Right cardiac atrium (tissue), 5 donors: ENCODE data around the gene NPAS1. TPM values are rescaled to one million over a fixed set of nuclear protein-coding genes. Genes with fewer than 3 reads are reported as not detected.

ENCODE experiments used
- ATAC-seq, 2 donors: fragments of 200-7000 bp; cut with Tn5 transposase; one replicate each; pipeline versions ENCODE4 v1.8.0 to v1.9.1; 2020; ENCODE audit warnings: moderate library complexity in 2 of 2, mild to moderate bottlenecking in 1 of 2
- DNase-seq, 3 donors: peaks; one replicate each; pipeline ENCODE4 v3.0.0-alpha.2; 2020
- H3K27ac ChIP-seq: one replicate; pipeline ENCODE4 v1.5.1; 2013; ENCODE audit warnings: mild to moderate bottlenecking, low read length, control low read depth, moderate library complexity
- H3K27me3 ChIP-seq: one replicate; pipeline ENCODE4 v1.6.1; 2013; ENCODE audit not compliant: control insufficient read depth, insufficient read depth
- H3K4me1 ChIP-seq: one replicate; pipeline ENCODE4 v1.6.1; 2013; ENCODE audit warnings: low read length; ENCODE audit not compliant: control insufficient read depth, insufficient read depth
- H3K4me3 ChIP-seq: one replicate; pipeline ENCODE4 v1.5.1; 2013; ENCODE audit warnings: low read length, control low read depth
- H3K9me3 ChIP-seq: one replicate; pipeline ENCODE4 v1.6.1; 2013; ENCODE audit warnings: low read length; ENCODE audit not compliant: control insufficient read depth
- WGBS: extraction: QIAGEN DNeasy Blood & Tissue Kit; methylation state at CpG from one replicate; pipeline ENCODE4 v1.1.7; 2013; 5-methylcytosine and 5-hydroxymethylcytosine counted together
- intact Hi-C, 4 donors: fragments of 100-400 bp; cut with DNase I; formaldehyde crosslinking; loops; one replicate each; pipeline versions ENCODE4 v1.11.0 to v1.14.0; 2022 to 2023
- polyA plus RNA-seq: library from polyadenylated mRNA; stranded (reverse); fragments of 200-250 nt; gene quantifications from one replicate; pipeline ENCODE4 v1.2.3, GENCODE V29; 2013
- total RNA-seq, 4 donors: library from RNA; stranded (reverse); fragmentation: NEBNext Ultra II Directional; extraction: Animal tissue kit (Norgen Biotek cat#: 25700); gene quantifications; one replicate each; pipeline ENCODE4 v1.2.1, GENCODE V29; 2021
- donor health status: healthy with polysubstance abuse.
- donor health status: DM: no; HTN: yes; CAD: no.
- donor health status: DM: no; HTN: no; CAD: no.
- donor health status: DM: no; HTN: yes; CAD: no; lungs with severe emphysema.
- donor health status: DM: yes; HTN: yes; CAD: no.

Gene NPAS1
- total and polyA plus RNA-seq, 5 donors, result 0.24 to 0.91 (median 0.45) TPM

DNA sequence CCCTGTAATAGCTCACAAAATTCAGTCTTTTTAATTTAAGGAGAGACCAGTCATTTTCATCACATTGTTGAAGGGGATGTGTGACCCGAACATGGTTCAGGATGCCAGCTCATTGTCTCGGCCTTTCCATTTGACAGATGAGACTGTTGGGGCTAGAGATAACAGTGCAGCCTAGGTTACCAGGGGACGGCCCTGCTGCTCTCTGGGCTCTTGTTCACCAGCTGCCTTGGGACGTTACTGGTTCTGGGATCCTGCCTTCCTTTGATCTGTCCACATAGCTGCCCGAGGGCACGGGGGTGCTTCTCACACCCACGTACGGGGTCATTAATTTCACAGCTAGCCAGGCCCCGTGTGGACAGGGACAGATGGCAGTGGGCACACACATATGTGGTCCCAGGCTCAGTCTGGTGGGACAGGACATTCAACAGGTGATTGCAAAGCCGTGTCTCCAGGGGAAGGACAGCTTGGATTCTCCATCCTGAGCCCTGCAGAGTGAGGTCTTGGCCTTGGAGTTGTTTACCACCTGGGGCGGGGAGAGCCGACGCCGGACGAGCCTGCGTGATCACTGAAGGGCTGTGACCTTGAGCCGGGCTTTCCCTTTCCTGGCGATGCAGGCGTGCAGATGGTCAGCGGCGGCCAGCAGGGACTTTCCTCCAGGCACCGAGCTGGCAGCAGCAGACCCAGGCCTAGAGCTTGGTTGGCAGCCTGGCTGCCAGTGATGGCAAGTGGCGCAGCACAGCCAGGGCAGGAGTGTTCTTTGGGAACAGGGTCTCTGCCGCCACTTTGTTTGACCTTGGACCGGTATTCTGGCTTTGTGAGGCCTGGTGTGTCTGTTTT is 26.7 kb upstream of the NPAS1 start:
- H3K9me3 ChIP-seq, result no peaks in the 10 kb centered on the region
- peak in 2 of 3 donors; percentile 65 to 79 for DNase-seq

DNA sequence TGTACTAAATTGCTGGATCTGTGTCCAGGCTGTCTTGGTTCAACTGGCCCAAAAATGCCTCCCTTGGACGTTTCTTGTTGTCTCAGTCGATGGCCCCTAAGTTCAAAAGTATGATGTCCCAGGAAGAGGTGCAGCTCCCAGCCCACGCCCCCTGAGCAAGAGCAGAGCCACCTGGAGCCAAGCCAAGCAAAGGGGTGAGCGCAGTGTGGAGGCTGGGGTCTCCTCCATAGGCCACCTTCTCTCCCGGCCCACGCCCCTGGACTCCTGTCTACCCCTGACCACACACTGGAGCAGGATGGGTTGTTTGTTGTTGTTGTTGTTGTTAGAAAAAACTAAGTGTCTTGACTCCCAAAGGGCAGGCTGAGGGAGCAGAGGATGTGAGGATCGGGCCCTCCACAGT is 26.0 kb upstream of the NPAS1 start:
- no peaks in the 10 kb centered on the region for H3K27me3 ChIP-seq
- intact Hi-C loops, result loop anchor here in 2 of 4 donors (5.0 to 10.0 kb wide), 3 partner anchors 131 to 239 kb away; partner anchors contain the start of gene ARHGAP35 (in 1 of the 2)
- 83% methylated on average over 7 of the region's 7 CpGs for WGBS
- ATAC-seq (no peak), DNase-seq (no peak)
- no peaks in the 10 kb centered on the region for H3K9me3 ChIP-seq
- peaks cover 10% of the 10 kb centered on the region for H3K4me1 ChIP-seq
- H3K27ac ChIP-seq, result peak overlapping the region; percentile 36
- no peak overlapping the region for H3K4me3 ChIP-seq

More for the DNA sequence above, 26.7 kb upstream of the NPAS1 start:
- H3K27me3 ChIP-seq, result no peaks in the 10 kb centered on the region
- 68% methylated on average over 25 of the region's 25 CpGs for WGBS
- H3K4me1 ChIP-seq, result peaks cover 10% of the 10 kb centered on the region
- H3K4me3 ChIP-seq, result no peak overlapping the region
- intact Hi-C loops, result loop anchor here in 2 of 4 donors (5.0 to 10.0 kb wide), 3 partner anchors 131 to 238 kb away; partner anchors contain the start of gene ARHGAP35 (in 1 of the 2)
- peak overlapping the region; percentile 49 for H3K27ac ChIP-seq
- ATAC-seq, result peak in 1 of 2 donors; percentile 2

GRCh38 chr19:46994141-46994686 is 25.4 kb upstream of the NPAS1 start:
- no peak overlapping the region for H3K4me3 ChIP-seq
- H3K9me3 ChIP-seq, result no peaks in the 10 kb centered on the region
- no peaks in the 10 kb centered on the region for H3K27me3 ChIP-seq
- WGBS, result 88% methylated on average over 17 of the region's 17 CpGs
- intact Hi-C loops, result loop anchor here in 2 of 4 donors (5.0 to 10.0 kb wide), 3 partner anchors 132 to 239 kb away; partner anchors contain the start of gene ARHGAP35 (in 1 of the 2)
- ATAC-seq (no peak), DNase-seq (peak in 1 of 3 donors; percentile 60)
- no peak overlapping the region for H3K27ac ChIP-seq
- H3K4me1 ChIP-seq, result peaks cover 10% of the 10 kb centered on the region

- Histone ChIP-seq H3K27ac (no peak overlapping the region), H3K27me3 (no peaks in the 10 kb centered on the region), H3K9me3 (no peaks in the 10 kb centered on the region), H3K4me1 (peaks cover 6% of the 10 kb centered on the region), H3K4me3 (no peak overlapping the region)
- intact Hi-C loops, result loop anchor here in 2 of 4 donors (10.0 kb wide), 1 partner anchor 241 kb away; no protein-coding TSS in a partner anchor
- DNase-seq (peak in 1 of 3 donors; percentile 67), ATAC-seq (no peak)
- 83% methylated on average over 7 of the region's 7 CpGs for WGBS
Observed at GRCh38 chr19:46995492-46995891, 24.1 kb upstream of the NPAS1 start.

GRCh38 chr19:46998445-46999125 is 21.1 kb upstream of the NPAS1 start:
- intact Hi-C loops, result loop anchor here in 2 of 4 donors (10.0 kb wide), 1 partner anchor 244 kb away; no protein-coding TSS in a partner anchor
- no peaks in the 10 kb centered on the region for H3K27me3 ChIP-seq
- DNase-seq, result no peak

DNA sequence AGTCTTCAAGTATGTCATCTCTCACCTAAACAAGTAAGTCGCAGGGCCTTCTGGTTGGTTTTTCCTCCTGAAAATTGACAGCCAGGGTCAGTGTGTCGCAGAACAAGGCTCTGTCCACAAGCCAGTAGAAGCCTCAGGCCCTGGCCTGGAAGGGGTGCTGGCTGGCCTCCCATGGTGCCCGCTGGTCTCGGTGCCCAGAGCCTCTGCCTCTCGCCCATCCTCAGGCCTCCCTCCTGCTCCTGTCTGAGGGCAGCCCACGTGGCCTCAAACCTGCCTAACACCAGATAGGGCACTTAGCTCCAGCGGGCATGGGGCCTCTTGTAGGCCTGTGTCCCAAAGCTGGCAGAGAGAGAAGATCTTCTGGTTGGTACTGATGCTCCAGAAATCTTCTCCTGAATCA is 20.3 kb upstream of the NPAS1 start:
- peaks cover 8% of the 10 kb centered on the region for H3K4me1 ChIP-seq
- H3K27ac ChIP-seq, result no peak overlapping the region
- H3K4me3 ChIP-seq, result no peak overlapping the region
- H3K27me3 ChIP-seq, result no peaks in the 10 kb centered on the region
- no peaks in the 10 kb centered on the region for H3K9me3 ChIP-seq
- intact Hi-C loops, result loop anchor here in 2 of 4 donors (10.0 kb wide), 1 partner anchor 245 kb away; no protein-coding TSS in a partner anchor
- no peak for DNase-seq
- ATAC-seq, result no peak
- WGBS, result 84% methylated on average over 7 of the region's 7 CpGs

More at GRCh38 chr19:46998445-46999125, 21.1 kb upstream of the NPAS1 start:
- no peaks in the 10 kb centered on the region for H3K9me3 ChIP-seq
- no peak overlapping the region for H3K27ac ChIP-seq
- no peak for ATAC-seq
- WGBS, result 82% methylated on average over 22 of the region's 22 CpGs
- peaks cover 4% of the 10 kb centered on the region for H3K4me1 ChIP-seq
- no peak overlapping the region for H3K4me3 ChIP-seq

GRCh38 chr19:46999878-47000277 is 19.8 kb upstream of the NPAS1 start:
- H3K4me3 ChIP-seq, result no peak overlapping the region
- 90% methylated on average over 14 of the region's 14 CpGs for WGBS
- ATAC-seq, result no peak
- H3K27me3 ChIP-seq, result no peaks in the 10 kb centered on the region
- intact Hi-C loops, result loop anchor here in 2 of 4 donors (10.0 kb wide), 1 partner anchor 245 kb away; no protein-coding TSS in a partner anchor
- no peak overlapping the region for H3K27ac ChIP-seq
- no peaks in the 10 kb centered on the region for H3K9me3 ChIP-seq
- H3K4me1 ChIP-seq, result peaks cover 8% of the 10 kb centered on the region
- DNase-seq, result peak in 1 of 3 donors; percentile 35

DNA sequence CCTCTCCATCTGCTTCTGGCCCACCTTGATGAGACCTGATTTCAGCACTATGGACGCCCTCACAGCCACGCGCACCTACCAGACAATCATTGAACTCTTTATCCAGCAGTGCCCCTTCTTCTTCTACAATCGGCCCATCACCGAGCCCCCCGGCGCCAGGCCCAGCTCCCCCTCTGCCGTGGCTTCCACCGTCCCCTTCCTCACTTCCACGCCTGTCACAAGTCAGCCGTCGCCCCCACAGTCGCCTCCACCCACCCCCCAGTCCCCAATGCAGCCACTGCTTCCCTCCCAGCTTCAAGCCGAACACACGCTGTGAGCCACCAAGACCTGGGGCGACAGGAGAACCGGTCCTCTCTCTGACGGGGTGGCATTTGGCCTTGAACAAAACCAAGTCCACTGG is 19.3 kb upstream of the NPAS1 start:
- DNase-seq, result peak in 1 of 3 donors; percentile 39
- Histone ChIP-seq H3K27me3 (no peaks in the 10 kb centered on the region), H3K4me1 (peaks cover 8% of the 10 kb centered on the region), H3K27ac (no peak overlapping the region), H3K4me3 (no peak overlapping the region), H3K9me3 (no peaks in the 10 kb centered on the region)
- WGBS, result 95% methylated on average over 18 of the region's 18 CpGs
- ATAC-seq, result no peak
- intact Hi-C loops, result no loop called here

DNA sequence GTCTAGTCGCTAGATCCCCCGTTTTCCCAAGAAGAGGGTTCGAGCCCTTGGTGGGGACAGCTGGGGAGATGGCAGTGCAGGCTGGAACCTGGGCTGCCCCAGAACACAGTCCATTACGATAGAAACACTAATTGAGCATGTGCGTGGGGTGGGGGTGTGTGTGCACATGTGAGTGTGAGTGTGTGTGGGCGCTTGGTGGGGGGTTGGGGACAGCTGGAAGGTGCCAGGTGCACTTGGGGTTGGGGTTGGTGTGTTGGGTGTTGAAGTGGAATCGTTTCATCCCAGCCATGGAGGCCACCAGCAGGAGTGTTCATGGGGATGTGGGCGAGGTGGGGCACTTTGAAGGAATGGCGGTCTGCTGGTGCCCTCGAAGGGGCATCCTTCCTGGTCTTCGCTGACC is 18.1 kb upstream of the NPAS1 start:
- intact Hi-C loops, result no loop called here
- DNase-seq (no peak), ATAC-seq (no peak)
- H3K4me3 ChIP-seq, result no peak overlapping the region
- H3K9me3 ChIP-seq, result no peaks in the 10 kb centered on the region
- H3K4me1 ChIP-seq, result peaks cover 8% of the 10 kb centered on the region
- 89% methylated on average over 11 of the region's 11 CpGs for WGBS
- no peak overlapping the region for H3K27ac ChIP-seq
- H3K27me3 ChIP-seq, result no peaks in the 10 kb centered on the region

GRCh38 chr19:47002106-47002766 is 17.4 kb upstream of the NPAS1 start:
- no peaks in the 10 kb centered on the region for H3K27me3 ChIP-seq
- DNase-seq, result no peak
- intact Hi-C loops, result no loop called here
- 75% methylated on average over 23 of the region's 23 CpGs for WGBS
- peak in 1 of 2 donors; percentile 7 for ATAC-seq
- H3K4me3 ChIP-seq, result no peak overlapping the region
- H3K27ac ChIP-seq, result no peak overlapping the region
- peaks cover 8% of the 10 kb centered on the region for H3K4me1 ChIP-seq
- no peaks in the 10 kb centered on the region for H3K9me3 ChIP-seq
